H1 (cell line): ENCODE data around the gene GPR160. TPM values are rescaled to one million over a fixed set of nuclear protein-coding genes. Genes with fewer than 3 reads are reported as not detected.

ENCODE experiments used
- FOSL1 ChIP-seq: IDR thresholded peaks from 2 replicates; pipeline ENCODE4 v1.6.1; 2011; ENCODE audit warnings: mild to moderate bottlenecking, low read depth, low read length, moderate library complexity; ENCODE audit not compliant: insufficient read depth
- KDM4A ChIP-seq: IDR thresholded peaks from one replicate; pipeline ENCODE4 v1.7.1; 2012; ENCODE audit warnings: low read depth, mild to moderate bottlenecking, moderate library complexity, low read length, inconsistent platforms; ENCODE audit not compliant: severe bottlenecking
- SP1 ChIP-seq: IDR thresholded peaks from 2 replicates; pipeline ENCODE4 v1.6.1; 2011; ENCODE audit warnings: low read depth, low read length
- TBP ChIP-seq: IDR thresholded peaks from 2 replicates; pipeline ENCODE4 v1.6.1; 2011; ENCODE audit warnings: low read depth, low read length, improper control_type of control experiment
- polyA plus RNA-seq, 7 experiments: library from polyadenylated mRNA; depleted of rRNA in 3 of 7; stranded (reverse) in 5 of 7; unstranded in 2 of 7; fragments of >200 nt in 5 of 7; fragments of 200-250 nt in 2 of 7; gene quantifications; 1 replicate in 5 of 7; 2 replicates in 1 of 7; 4 replicates in 1 of 7; pipeline versions ENCODE4 v1.2.1 to v1.2.3, GENCODE V29; 2011 to 2013; ENCODE audit warnings: missing spikeins in 2 of 7, mixed read lengths in 2 of 7
- total RNA-seq: library from RNA; stranded (reverse); fragmentation: NEBNext Ultra II Directional; extraction: Animal tissue kit (Norgen Biotek cat#: 25700); gene quantifications from 2 replicates; pipeline ENCODE4 v1.2.1, GENCODE V29; 2021

GPR160 gene
- total and polyA plus RNA-seq, 2 of the 8 experiments (the other 6 are each of a cell fraction or from before 2014, with no cell fraction given): 14.3 to 16.6 TPM

DNA sequence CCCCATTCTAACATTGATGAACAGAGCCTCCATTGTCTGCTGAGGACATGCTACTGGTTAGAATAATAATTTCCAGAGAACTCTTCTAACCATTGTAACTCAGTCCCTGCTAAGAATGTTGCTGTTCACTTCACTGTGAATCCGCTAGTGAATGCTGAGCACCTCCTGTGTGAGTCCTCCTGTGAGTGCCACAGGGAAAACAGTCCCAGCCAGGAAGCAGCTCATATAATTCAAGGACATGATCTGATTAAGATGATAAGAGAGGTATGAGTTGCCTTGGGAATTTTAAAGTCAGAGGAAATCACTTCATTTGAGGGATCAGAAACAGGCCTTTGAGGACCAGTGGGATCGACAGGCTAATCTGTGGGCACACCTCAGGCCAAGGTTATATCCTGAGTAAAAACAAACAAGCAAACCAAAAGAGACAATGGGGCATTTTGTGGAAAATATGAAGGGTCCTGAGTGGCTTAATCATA, 33.9 kb upstream of the GPR160 start (continued):
- no peak for TF ChIP-seq FOSL1
- TF ChIP-seq KDM4A: no peak
- no peak for TF ChIP-seq TBP
- TF ChIP-seq SP1: no peak
